ENCODE data around the gene DPYSL3.

- TF ChIP-seq EZH2phosphoT487 (IDR thresholded peaks at IDR 0.05; ENCODE audit: borderline replicate concordance, low read length) (no peak), CTCF (IDR thresholded peaks at IDR 0.05; ENCODE audit: low read depth, low read length, poor library complexity, severe bottlenecking) (no peak)
These were observed 150.8 kb downstream of the DPYSL3 start for GRCh38 chr5:147359101-147359500.

Measured in DOHH2 (cell line).